Measurements from ENCODE around the gene TRIP10. TPM values are rescaled to one million over a fixed set of nuclear protein-coding genes. Genes with fewer than 3 reads are reported as not detected.

Gene TRIP10
- total RNA-seq, 2 donors from 2014 or later, result 111 to 116 TPM

- no peaks in the 10 kb centered on the region for H3K36me3 Mint-ChIP-seq (ENCODE audit: low read depth)
- H3K4me3 Mint-ChIP-seq, result peak overlapping the region; percentile 49
- H3K27ac Mint-ChIP-seq, result no peak overlapping the region
- Histone ChIP-seq H3K27ac (ENCODE audit: low read depth, low read length) (no peak overlapping the region), H3K4me3 (ENCODE audit: low read length) (no peak overlapping the region), H3K4me1 (ENCODE audit: control insufficient read depth, insufficient read depth, low read length) (no peaks in the 10 kb centered on the region), H3K9me3 (ENCODE audit: control insufficient read depth, low read length) (no peaks in the 10 kb centered on the region), H3K9ac (ENCODE audit: extremely low read depth, low read length, poor library complexity, severe bottlenecking) (no peak overlapping the region), H3K27me3 (ENCODE audit: control insufficient read depth, insufficient read depth, low read length, poor library complexity, severe bottlenecking) (peaks cover 10% of the 10 kb centered on the region), H3K36me3 (ENCODE audit: control insufficient read depth, insufficient read depth, low read length) (no peaks in the 10 kb centered on the region)
- H3K9me3 Mint-ChIP-seq, result no peaks in the 10 kb centered on the region
- H3K27me3 Mint-ChIP-seq (ENCODE audit: insufficient read depth), result peaks cover 40% of the 10 kb centered on the region
- peak; percentile 78 for DNase-seq
- peak; percentile 71 for TF ChIP-seq CTCF (conservative IDR thresholded peaks at IDR 0.05)
- peaks cover 9% of the 10 kb centered on the region for H3K4me1 Mint-ChIP-seq
- 26 to 52% methylated on average over 13 to 30 of the region's 30 CpGs for WGBS, 2 experiments (ENCODE audit: insufficient coverage in 1 of 2, insufficient read length in 1 of 2)
Observed at GRCh38 chr19:6710273-6711077, 29.0 kb upstream of the TRIP10 start.

GRCh38 chr19:6711078-6711361 lies 28.5 kb upstream of the TRIP10 start:
- Mint-ChIP-seq H3K4me3 (peak overlapping the region; percentile 49), H3K27ac (no peak overlapping the region), H3K4me1 (peaks cover 9% of the 10 kb centered on the region), H3K27me3 (ENCODE audit: insufficient read depth) (peaks cover 40% of the 10 kb centered on the region), H3K9me3 (no peaks in the 10 kb centered on the region), H3K36me3 (ENCODE audit: low read depth) (no peaks in the 10 kb centered on the region)
- Histone ChIP-seq H3K4me3 (ENCODE audit: low read length) (no peak overlapping the region), H3K36me3 (ENCODE audit: control insufficient read depth, insufficient read depth, low read length) (no peaks in the 10 kb centered on the region), H3K9ac (ENCODE audit: extremely low read depth, low read length, poor library complexity, severe bottlenecking) (no peak overlapping the region), H3K27ac (ENCODE audit: low read depth, low read length) (no peak overlapping the region), H3K27me3 (ENCODE audit: control insufficient read depth, insufficient read depth, low read length, poor library complexity, severe bottlenecking) (peaks cover 10% of the 10 kb centered on the region), H3K4me1 (ENCODE audit: control insufficient read depth, insufficient read depth, low read length) (no peaks in the 10 kb centered on the region), H3K9me3 (ENCODE audit: control insufficient read depth, low read length) (no peaks in the 10 kb centered on the region)
- no peak for DNase-seq
- WGBS, 2 experiments (ENCODE audit: insufficient coverage in 1 of 2, insufficient read length in 1 of 2), result 68 to 76% methylated on average over 8 to 9 of the region's 9 CpGs
- no peak for TF ChIP-seq CTCF (conservative IDR thresholded peaks at IDR 0.05)

GRCh38 chr19:6711605-6712004 lies 27.9 kb upstream of the TRIP10 start:
- DNase-seq, result no peak
- Mint-ChIP-seq H3K9me3 (no peaks in the 10 kb centered on the region), H3K36me3 (ENCODE audit: low read depth) (no peaks in the 10 kb centered on the region), H3K27ac (no peak overlapping the region), H3K4me1 (peaks cover 9% of the 10 kb centered on the region), H3K27me3 (ENCODE audit: insufficient read depth) (peaks cover 41% of the 10 kb centered on the region), H3K4me3 (no peak overlapping the region)
- Histone ChIP-seq H3K27me3 (ENCODE audit: control insufficient read depth, insufficient read depth, low read length, poor library complexity, severe bottlenecking) (peaks cover 10% of the 10 kb centered on the region), H3K9ac (ENCODE audit: extremely low read depth, low read length, poor library complexity, severe bottlenecking) (no peak overlapping the region), H3K27ac (ENCODE audit: low read depth, low read length) (no peak overlapping the region), H3K4me3 (ENCODE audit: low read length) (no peak overlapping the region), H3K4me1 (ENCODE audit: control insufficient read depth, insufficient read depth, low read length) (no peaks in the 10 kb centered on the region), H3K9me3 (ENCODE audit: control insufficient read depth, low read length) (no peaks in the 10 kb centered on the region), H3K36me3 (ENCODE audit: control insufficient read depth, insufficient read depth, low read length) (no peaks in the 10 kb centered on the region)
- TF ChIP-seq CTCF (conservative IDR thresholded peaks at IDR 0.05), result no peak
- WGBS, 2 experiments (ENCODE audit: insufficient coverage in 1 of 2, insufficient read length in 1 of 2), result 82 to 94% methylated on average over 5 to 10 of the region's 10 CpGs

Data from endodermal cell (in vitro differentiated cells).